B cell (primary cell): ENCODE measurements around the gene S100A14.

ENCODE experiments used
- CTCF ChIP-seq: fragments of 200-600 bp; IDR thresholded peaks from one replicate; pipeline ENCODE4 v1.8.0; 2022; ENCODE audit warnings: antibody characterized with exemption, mild to moderate bottlenecking
- EZH2 ChIP-seq: IDR thresholded peaks from 2 replicates; pipeline ENCODE4 v1.6.1; 2012; ENCODE audit warnings: borderline replicate concordance, low read depth, mild to moderate bottlenecking, moderate library complexity, low read length; ENCODE audit not compliant: insufficient read depth, poor library complexity, severe bottlenecking

- TF ChIP-seq CTCF, result no peak
- TF ChIP-seq EZH2, result no peak
Measured at GRCh38 chr1:153640861-153641260, 24.7 kb upstream of the S100A14 start.
